Activated naive CD8-positive, alpha-beta T cell treated with anti-CD3 and anti-CD28 coated beads for 36 hours (primary cell): ENCODE data around the gene LRRFIP1. TPM values are rescaled to one million over a fixed set of nuclear protein-coding genes. Genes with fewer than 3 reads are reported as not detected.

ENCODE experiments used
- DNase-seq: peaks from one replicate; pipeline ENCODE4 v3.0.0; 2021
- H3K27ac Mint-ChIP-seq: one replicate; pipeline ENCODE4 v1.8.0; 2022; ENCODE audit warnings: mild to moderate bottlenecking, moderate library complexity, mixed read lengths
- H3K27me3 Mint-ChIP-seq: one replicate; pipeline ENCODE4 v1.8.0; 2022; ENCODE audit warnings: mild to moderate bottlenecking, mixed read lengths
- H3K36me3 Mint-ChIP-seq: one replicate; pipeline ENCODE4 v1.8.0; 2021; ENCODE audit warnings: mild to moderate bottlenecking, mixed read lengths
- H3K4me1 Mint-ChIP-seq: one replicate; pipeline ENCODE4 v1.8.0; 2021; ENCODE audit warnings: mixed read lengths
- H3K4me3 Mint-ChIP-seq: one replicate; pipeline ENCODE4 v1.8.0; 2022; ENCODE audit warnings: mild to moderate bottlenecking, moderate library complexity, mixed read lengths
- H3K9me3 Mint-ChIP-seq: one replicate; pipeline ENCODE4 v1.8.0; 2022; ENCODE audit warnings: mixed read lengths
- total RNA-seq, 2 experiments: library from RNA; stranded (reverse); gene quantifications; one replicate each; pipeline ENCODE4 v1.2.3, GENCODE V29; 2021

The LRRFIP1 gene
- total RNA-seq, 2 experiments from 2014 or later, result 162 to 164 TPM

DNA sequence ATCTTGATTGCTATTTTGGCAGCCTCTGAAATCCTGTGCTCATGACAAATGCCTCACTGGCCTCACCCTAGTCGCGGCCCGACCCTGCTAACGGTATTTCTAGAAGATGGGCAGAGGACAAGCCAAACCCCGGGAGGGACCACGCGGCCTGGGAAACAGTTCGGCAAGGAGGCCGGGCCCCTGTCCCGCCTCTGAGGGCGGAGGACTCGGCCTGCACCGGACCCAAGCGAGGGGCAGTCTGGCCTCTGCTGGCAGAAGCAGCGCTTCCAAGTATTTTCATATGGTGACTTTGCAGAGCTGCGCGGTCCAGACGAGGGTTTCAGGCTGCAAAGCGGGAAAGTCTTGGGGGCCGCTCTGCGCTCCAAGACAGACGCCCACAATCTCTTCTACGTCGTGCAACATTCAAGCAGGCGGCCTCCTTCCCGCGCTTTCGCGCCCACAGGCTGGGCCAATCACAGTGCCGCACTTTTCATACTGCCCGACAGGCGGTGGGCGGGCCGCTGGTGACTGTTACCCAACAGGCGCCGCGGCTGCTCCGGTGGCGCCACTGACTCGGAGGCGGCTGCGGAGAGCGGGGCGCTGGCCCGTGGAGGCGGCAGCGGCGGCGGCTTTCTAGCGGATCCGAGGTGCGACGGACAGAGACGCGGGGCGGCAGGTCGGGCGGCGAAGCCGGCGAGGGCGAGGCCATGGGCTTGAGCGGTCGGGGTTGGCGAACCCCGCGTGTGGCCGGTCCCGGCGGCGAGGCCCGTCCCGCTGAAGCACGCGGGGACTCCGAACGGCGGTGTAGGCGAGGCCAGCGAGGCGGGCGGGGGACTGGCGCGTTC, 171.1 kb downstream of the LRRFIP1 start, which contains the start of gene RBM44:
TSS of gene RBM44 (plus strand) at position 544 of the 824 bp plus-strand sequence. CDS start 14,831 bp downstream, outside the sequence.
- no peak for DNase-seq
- H3K4me1 Mint-ChIP-seq, result peaks cover 3% of the 10 kb centered on the region
- H3K36me3 Mint-ChIP-seq, result peaks cover 3% of the 10 kb centered on the region
- H3K27me3 Mint-ChIP-seq, result no peaks in the 10 kb centered on the region
- H3K9me3 Mint-ChIP-seq, result peaks cover 5% of the 10 kb centered on the region
- no peak within 1 kb of the TSS for H3K27ac Mint-ChIP-seq
- no peak within 1 kb of the TSS for H3K4me3 Mint-ChIP-seq

DNA sequence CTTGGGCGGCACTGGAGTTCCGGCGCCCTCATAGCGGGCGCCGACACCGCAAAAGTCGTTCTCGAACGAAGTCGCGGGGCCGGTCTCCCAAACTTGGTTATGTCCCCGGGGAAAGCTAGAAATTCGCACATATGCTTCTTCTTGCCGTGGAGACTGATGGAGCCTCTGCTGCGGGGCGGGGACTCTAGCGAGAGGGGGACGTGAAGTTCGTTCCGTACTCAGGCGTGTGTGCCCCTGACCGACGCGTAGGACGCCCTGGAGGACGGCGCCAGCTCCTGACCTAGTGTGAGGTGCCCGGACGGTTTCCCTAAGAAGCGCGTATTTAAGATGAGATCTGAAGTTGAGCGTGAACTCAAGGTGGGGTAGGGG, 171.7 kb downstream of the LRRFIP1 start:
- Mint-ChIP-seq H3K36me3 (peaks cover 3% of the 10 kb centered on the region), H3K27me3 (no peaks in the 10 kb centered on the region), H3K9me3 (peaks cover 5% of the 10 kb centered on the region), H3K27ac (no peak overlapping the region), H3K4me3 (no peak overlapping the region), H3K4me1 (peaks cover 4% of the 10 kb centered on the region)
- no peak for DNase-seq

- no peak for DNase-seq
- Mint-ChIP-seq H3K4me1 (peaks cover 4% of the 10 kb centered on the region), H3K4me3 (no peak overlapping the region), H3K36me3 (peaks cover 3% of the 10 kb centered on the region), H3K27me3 (no peaks in the 10 kb centered on the region), H3K27ac (no peak overlapping the region), H3K9me3 (peaks cover 5% of the 10 kb centered on the region)
Measured at GRCh38 chr2:237801466-237801865, 174.1 kb downstream of the LRRFIP1 start.

GRCh38 chr2:237806334-237806733, 178.9 kb downstream of the LRRFIP1 start:
- Mint-ChIP-seq H3K27ac (no peak overlapping the region), H3K9me3 (no peaks in the 10 kb centered on the region), H3K4me1 (peaks cover 4% of the 10 kb centered on the region), H3K4me3 (no peak overlapping the region), H3K36me3 (no peaks in the 10 kb centered on the region), H3K27me3 (no peaks in the 10 kb centered on the region)
- DNase-seq, result no peak

GRCh38 chr2:237815637-237816036, 188.2 kb downstream of the LRRFIP1 start:
- Mint-ChIP-seq H3K4me1 (peaks cover 4% of the 10 kb centered on the region), H3K27me3 (no peaks in the 10 kb centered on the region), H3K36me3 (no peaks in the 10 kb centered on the region), H3K9me3 (no peaks in the 10 kb centered on the region), H3K4me3 (no peak overlapping the region), H3K27ac (no peak overlapping the region)
- no peak for DNase-seq

GRCh38 chr2:237816531-237816930, 189.1 kb downstream of the LRRFIP1 start:
- Mint-ChIP-seq H3K27ac (no peak overlapping the region), H3K27me3 (no peaks in the 10 kb centered on the region)

GRCh38 chr2:237818066-237818473, 190.7 kb downstream of the LRRFIP1 start:
- peaks cover 4% of the 10 kb centered on the region for H3K4me1 Mint-ChIP-seq
- H3K36me3 Mint-ChIP-seq, result no peaks in the 10 kb centered on the region
- H3K27ac Mint-ChIP-seq, result no peak overlapping the region
- no peak for DNase-seq
- no peak overlapping the region for H3K4me3 Mint-ChIP-seq
- H3K9me3 Mint-ChIP-seq, result no peaks in the 10 kb centered on the region
- H3K27me3 Mint-ChIP-seq, result no peaks in the 10 kb centered on the region

More at GRCh38 chr2:237816531-237816930, 189.1 kb downstream of the LRRFIP1 start:
- peaks cover 4% of the 10 kb centered on the region for H3K4me1 Mint-ChIP-seq
- no peaks in the 10 kb centered on the region for H3K36me3 Mint-ChIP-seq
- DNase-seq, result no peak
- no peak overlapping the region for H3K4me3 Mint-ChIP-seq
- H3K9me3 Mint-ChIP-seq, result no peaks in the 10 kb centered on the region

DNA sequence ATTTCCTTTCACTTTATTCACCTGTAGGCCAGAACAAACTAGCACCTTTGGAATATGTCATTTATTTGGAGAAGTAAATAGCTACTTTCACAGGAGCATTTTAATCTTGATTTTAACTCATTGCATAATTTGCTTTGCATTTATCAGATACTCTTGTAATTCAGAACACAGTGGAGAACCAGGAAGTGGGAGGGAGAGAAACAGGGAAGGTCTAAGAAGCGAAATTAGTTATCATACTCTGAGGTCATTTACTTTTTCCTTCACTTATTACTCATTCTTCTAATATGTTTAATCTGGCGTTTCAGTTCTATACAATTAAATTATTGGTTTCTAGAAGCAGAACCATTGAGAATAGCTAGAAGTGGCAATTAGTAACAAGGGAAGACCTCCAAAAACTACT, 191.8 kb downstream of the LRRFIP1 start:
- no peaks in the 10 kb centered on the region for H3K9me3 Mint-ChIP-seq
- no peaks in the 10 kb centered on the region for H3K36me3 Mint-ChIP-seq
- H3K27me3 Mint-ChIP-seq, result no peaks in the 10 kb centered on the region
- no peak overlapping the region for H3K27ac Mint-ChIP-seq
- H3K4me3 Mint-ChIP-seq, result no peak overlapping the region
- DNase-seq, result no peak
- H3K4me1 Mint-ChIP-seq, result peaks cover 4% of the 10 kb centered on the region

DNA sequence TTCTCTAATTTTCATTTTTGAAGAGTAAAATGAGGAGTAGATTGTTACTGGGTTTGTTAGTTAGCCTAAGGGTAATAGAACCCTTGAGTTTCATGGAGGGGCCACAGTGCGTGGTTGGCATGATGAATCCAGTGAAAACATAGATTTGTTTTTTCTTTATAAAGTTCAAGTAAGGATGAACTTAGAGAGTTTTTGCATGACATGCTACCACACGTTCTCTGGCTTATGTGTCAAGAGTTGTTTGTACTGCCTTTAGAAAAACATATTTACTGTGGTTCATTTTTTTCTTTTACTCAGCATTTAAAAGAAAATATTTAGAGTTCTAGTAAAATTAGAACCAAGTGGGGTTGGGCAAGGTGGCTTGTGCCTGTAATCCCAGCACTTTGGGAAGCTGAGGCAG, 193.0 kb downstream of the LRRFIP1 start:
- no peak for DNase-seq
- H3K4me1 Mint-ChIP-seq, result peaks cover 4% of the 10 kb centered on the region
- no peaks in the 10 kb centered on the region for H3K36me3 Mint-ChIP-seq
- H3K9me3 Mint-ChIP-seq, result no peaks in the 10 kb centered on the region
- no peak overlapping the region for H3K4me3 Mint-ChIP-seq
- H3K27ac Mint-ChIP-seq, result no peak overlapping the region
- no peaks in the 10 kb centered on the region for H3K27me3 Mint-ChIP-seq

DNA sequence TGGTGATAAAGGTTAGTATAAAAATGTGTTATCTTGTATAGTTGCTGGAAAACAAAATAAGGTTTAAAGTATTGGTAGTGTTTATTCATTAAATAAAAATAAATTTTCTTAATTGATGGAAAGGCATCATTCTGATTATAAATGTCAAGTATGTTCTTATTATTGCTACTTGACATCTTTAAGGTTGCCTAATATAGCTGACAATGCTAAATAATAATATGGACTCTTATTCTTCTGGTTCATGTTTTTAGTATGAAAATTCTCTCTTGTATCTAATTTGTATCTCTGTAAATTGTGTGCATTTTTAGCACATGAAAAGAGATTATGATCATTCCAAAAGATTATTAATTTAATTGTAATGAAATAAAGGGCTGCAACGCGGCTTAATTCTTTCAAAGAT, 196.2 kb downstream of the LRRFIP1 start:
- no peak for DNase-seq
- no peaks in the 10 kb centered on the region for H3K36me3 Mint-ChIP-seq
- no peaks in the 10 kb centered on the region for H3K4me1 Mint-ChIP-seq
- H3K4me3 Mint-ChIP-seq, result no peak overlapping the region
- no peak overlapping the region for H3K27ac Mint-ChIP-seq
- H3K27me3 Mint-ChIP-seq, result no peaks in the 10 kb centered on the region
- H3K9me3 Mint-ChIP-seq, result no peaks in the 10 kb centered on the region

DNA sequence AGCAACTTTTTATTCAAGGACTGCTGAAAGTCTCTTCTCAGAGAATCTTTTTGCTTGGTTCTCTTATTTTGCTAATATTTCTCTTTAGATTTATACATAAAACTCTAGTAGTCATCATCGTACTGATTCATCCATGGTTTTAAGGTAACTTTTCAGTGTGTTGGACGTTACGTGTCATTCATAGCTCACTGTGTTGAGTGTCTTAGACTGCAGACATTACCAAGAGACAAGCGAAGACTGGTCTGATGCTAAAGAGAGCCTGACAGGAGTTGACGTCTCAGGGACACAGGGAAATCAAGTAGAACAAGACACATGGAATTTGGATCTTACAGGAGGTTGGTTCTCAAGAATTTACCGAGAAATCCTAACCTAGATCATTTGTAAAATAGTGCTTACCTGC, 196.7 kb downstream of the LRRFIP1 start:
- Mint-ChIP-seq H3K9me3 (no peaks in the 10 kb centered on the region), H3K27ac (no peak overlapping the region), H3K27me3 (no peaks in the 10 kb centered on the region), H3K36me3 (no peaks in the 10 kb centered on the region), H3K4me1 (no peaks in the 10 kb centered on the region), H3K4me3 (no peak overlapping the region)
- DNase-seq, result no peak

DNA sequence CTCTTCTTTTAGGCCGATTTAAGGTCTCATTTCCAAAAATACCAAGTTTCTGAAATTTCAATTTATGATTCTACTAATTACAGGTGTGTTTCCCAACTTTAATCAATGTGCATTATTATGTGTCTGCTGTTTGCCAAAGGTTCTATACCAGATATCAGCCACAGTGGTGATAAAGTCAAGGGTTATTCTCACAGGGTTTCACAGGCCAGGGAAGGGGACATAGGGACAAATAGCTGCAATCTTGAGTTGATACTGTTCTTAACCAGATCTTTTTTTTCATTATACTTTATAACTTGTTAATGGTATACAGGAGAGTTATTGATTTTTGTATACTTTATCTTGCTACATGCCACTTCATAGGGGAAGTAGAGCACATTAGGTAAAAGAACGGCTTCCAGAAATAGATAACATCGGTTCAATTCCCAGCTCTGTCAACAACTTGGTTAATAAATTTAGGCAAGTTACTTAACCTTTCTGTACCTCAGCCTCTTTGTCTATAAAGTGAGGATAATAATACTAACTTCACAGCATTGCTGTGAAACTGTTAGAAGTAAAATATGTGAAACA, 200.1 kb downstream of the LRRFIP1 start:
- no peak for DNase-seq
- Mint-ChIP-seq H3K36me3 (no peaks in the 10 kb centered on the region), H3K9me3 (no peaks in the 10 kb centered on the region), H3K27ac (no peak overlapping the region), H3K4me3 (no peak overlapping the region), H3K27me3 (no peaks in the 10 kb centered on the region), H3K4me1 (no peaks in the 10 kb centered on the region)

Other genes starting within 250 kb of the LRRFIP1 start
- gene COL6A3, start 213.4 kb upstream of the LRRFIP1 start, total RNA-seq, result 1 to 10 TPM in 1 of 2 experiments, under 1 TPM in 1; 0.76 to 1.3 TPM
- not detected for gene MLPH, start 140.3 kb upstream of the LRRFIP1 start, total RNA-seq
- gene PRLH, start 61.0 kb upstream of the LRRFIP1 start, total RNA-seq, result not detected
- under 1 TPM; 0.31 to 0.40 TPM for gene RAB17, start 36.9 kb upstream of the LRRFIP1 start, total RNA-seq
- gene RBM44, start 171.2 kb downstream of the LRRFIP1 start, total RNA-seq, result under 1 TPM; 0.46 to 0.47 TPM
- gene RAMP1, start 232.0 kb downstream of the LRRFIP1 start, total RNA-seq, result under 1 TPM; 0.24 to 0.25 TPM